ENCODE data around the gene TCF23.

Gene TCF23

DNA sequence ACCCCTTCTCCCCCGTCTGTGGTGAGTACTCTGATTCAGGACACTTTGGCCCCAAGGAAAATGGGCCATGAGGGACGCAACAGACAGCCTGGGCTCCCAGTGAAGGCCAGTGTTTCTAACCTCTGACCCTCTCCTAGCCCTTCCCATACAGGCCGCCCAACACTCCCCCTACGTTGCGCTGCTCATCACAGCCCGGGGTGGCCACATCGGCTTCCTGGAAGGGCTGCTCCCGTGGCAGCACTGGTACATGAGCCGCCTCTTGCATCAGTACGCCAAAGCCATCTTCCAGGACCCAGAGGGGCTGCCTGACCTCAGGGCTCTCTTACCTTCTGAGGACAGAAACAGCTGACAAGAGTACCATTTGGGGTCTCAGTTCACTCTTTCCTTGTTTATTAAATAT is 18.4 kb upstream of the TCF23 start:
- TF ChIP-seq FOXM1 (IDR thresholded peaks at IDR 0.05; ENCODE audit: borderline replicate concordance, low read depth) (no peak), TCF12 (IDR thresholded peaks at IDR 0.05; ENCODE audit: low read depth) (no peak), EP300 (IDR thresholded peaks at IDR 0.05; ENCODE audit: borderline replicate concordance) (no peak), ZBTB7A (IDR thresholded peaks at IDR 0.05; ENCODE audit: low read depth) (no peak)
- TF ChIP-seq, protein P1, sequence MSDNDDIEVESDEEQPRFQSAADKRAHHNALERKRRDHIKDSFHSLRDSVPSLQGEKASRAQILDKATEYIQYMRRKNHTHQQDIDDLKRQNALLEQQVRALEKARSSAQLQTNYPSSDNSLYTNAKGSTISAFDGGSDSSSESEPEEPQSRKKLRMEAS (IDR thresholded peaks at IDR 0.05): no peak
- TF ChIP-seq, protein P2, sequence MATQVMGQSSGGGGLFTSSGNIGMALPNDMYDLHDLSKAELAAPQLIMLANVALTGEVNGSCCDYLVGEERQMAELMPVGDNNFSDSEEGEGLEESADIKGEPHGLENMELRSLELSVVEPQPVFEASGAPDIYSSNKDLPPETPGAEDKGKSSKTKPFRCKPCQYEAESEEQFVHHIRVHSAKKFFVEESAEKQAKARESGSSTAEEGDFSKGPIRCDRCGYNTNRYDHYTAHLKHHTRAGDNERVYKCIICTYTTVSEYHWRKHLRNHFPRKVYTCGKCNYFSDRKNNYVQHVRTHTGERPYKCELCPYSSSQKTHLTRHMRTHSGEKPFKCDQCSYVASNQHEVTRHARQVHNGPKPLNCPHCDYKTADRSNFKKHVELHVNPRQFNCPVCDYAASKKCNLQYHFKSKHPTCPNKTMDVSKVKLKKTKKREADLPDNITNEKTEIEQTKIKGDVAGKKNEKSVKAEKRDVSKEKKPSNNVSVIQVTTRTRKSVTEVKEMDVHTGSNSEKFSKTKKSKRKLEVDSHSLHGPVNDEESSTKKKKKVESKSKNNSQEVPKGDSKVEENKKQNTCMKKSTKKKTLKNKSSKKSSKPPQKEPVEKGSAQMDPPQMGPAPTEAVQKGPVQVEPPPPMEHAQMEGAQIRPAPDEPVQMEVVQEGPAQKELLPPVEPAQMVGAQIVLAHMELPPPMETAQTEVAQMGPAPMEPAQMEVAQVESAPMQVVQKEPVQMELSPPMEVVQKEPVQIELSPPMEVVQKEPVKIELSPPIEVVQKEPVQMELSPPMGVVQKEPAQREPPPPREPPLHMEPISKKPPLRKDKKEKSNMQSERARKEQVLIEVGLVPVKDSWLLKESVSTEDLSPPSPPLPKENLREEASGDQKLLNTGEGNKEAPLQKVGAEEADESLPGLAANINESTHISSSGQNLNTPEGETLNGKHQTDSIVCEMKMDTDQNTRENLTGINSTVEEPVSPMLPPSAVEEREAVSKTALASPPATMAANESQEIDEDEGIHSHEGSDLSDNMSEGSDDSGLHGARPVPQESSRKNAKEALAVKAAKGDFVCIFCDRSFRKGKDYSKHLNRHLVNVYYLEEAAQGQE (IDR thresholded peaks at IDR 0.05; ENCODE audit: low read depth): no peak

DNA sequence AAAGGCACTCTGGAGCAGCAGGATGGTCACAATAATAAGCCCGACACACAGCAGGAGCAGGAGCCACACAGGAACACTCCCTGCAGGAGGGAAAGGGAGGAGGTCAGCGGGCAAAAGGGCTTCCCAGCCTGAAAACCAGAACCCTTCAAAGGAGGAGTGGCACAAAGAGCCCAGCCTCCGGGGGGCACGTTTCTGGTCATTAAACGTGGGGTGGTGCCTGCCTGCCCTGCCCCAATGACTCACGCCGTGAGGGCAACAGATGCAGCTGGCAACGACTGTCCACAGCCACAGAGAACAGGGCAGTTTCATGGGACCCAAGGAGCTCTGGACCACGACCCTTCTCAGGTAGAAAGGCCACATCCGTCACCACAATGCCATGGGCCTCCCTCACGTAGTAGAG is 17.4 kb upstream of the TCF23 start:
- TF ChIP-seq EP300 (IDR thresholded peaks at IDR 0.05; ENCODE audit: borderline replicate concordance): no peak

DNA sequence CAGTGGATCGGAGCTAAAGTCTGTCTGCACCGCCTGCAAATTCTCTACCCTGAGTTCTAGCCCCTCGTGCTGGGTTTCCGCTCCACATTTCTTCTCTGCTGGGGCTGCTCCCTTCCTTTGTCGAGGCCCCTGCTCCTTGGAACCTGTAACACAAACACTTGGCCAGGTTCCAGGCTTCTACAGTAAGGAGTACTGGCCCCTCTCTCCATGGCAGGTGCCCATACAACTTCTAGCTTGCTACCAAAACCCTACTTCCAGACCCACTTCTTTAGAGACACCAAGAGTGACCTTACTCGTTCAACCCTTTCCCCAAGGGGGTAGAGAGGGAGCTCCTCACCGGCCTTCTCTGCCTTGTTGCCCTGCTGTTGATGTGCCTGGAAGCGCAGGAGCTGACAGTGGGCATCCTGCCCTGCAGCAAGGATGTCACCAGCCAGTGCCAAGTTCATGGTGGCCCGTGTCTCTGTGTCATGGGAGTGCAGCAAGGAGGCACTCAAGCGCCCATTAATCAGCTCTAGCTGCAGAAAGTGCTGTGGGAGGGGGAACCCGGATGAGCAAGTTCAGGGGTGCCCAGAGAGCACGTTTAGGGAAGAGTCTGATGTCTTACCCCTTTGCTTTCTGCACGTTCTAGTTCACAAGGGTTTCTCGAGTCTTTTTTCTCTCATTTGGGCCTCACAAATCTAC is 15.5 kb upstream of the TCF23 start:
- no peak for TF ChIP-seq TCF12 (IDR thresholded peaks at IDR 0.05; ENCODE audit: low read depth)
- TF ChIP-seq TAF1 (IDR thresholded peaks at IDR 0.05; ENCODE audit: low read depth): peak; percentile 15; the same call in 1 of the 2 replicates

DNA sequence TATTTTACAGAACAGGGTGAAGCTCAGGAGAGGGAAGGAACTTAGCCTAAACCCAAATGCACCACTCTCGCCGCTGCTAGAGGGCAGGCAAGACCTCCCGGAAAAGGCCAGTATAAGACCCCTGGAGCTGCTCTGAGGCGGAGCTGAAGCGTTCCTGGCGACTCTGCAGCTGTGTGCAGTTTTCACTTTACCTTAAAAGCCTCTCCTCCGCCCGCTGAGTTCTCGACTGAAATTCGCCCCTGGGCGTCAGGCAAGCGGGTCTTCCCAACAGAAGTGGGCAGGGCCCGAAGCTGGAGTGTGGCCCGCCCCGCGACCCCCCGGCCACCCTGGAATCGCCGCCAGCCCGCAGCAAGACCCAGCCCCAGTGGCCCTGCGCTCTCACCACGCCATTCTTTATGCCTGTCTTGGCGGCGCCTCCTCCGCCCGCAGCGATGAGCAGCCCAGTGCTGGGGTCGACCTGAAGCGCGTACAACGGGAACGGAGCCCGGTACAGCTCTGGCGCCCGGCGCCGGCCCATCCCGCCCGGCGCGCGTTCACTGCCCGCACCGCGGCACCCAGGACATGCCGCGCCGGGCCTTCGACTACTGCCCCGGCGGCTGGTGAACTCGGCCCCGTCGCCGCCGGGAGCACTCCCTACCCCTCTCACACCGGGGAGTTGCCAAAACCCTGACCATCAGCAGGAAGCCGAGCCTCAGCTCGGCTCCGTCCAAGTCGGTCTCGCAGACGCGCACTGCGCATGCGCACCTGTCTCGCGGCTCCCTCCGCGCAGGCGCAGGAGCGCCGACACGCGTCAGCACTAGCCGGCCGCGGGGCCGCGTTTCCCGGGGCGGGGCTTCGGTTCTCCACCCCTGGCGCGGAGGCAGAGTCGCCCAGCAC is 14.7 kb upstream of the TCF23 start, which contains the start of gene PREB:
PREB (minus strand) TSS at position 732 of the 876 bp plus-strand sequence; CDS start at position 517, 215 bp downstream.
- no peak for TF ChIP-seq TCF12 (IDR thresholded peaks at IDR 0.05; ENCODE audit: low read depth)
- TF ChIP-seq FOXM1 (IDR thresholded peaks at IDR 0.05; ENCODE audit: borderline replicate concordance, low read depth): no peak
- peak; percentile 81 for TF ChIP-seq TAF1 (IDR thresholded peaks at IDR 0.05; ENCODE audit: low read depth)
- peak; percentile 68; the same call in 1 of the 2 replicates for TF ChIP-seq ZBTB7A (IDR thresholded peaks at IDR 0.05; ENCODE audit: low read depth)
- TF ChIP-seq CREB1 (IDR thresholded peaks at IDR 0.05; ENCODE audit: low read depth): peak; percentile 51; the same call in 1 of the 2 replicates

DNA sequence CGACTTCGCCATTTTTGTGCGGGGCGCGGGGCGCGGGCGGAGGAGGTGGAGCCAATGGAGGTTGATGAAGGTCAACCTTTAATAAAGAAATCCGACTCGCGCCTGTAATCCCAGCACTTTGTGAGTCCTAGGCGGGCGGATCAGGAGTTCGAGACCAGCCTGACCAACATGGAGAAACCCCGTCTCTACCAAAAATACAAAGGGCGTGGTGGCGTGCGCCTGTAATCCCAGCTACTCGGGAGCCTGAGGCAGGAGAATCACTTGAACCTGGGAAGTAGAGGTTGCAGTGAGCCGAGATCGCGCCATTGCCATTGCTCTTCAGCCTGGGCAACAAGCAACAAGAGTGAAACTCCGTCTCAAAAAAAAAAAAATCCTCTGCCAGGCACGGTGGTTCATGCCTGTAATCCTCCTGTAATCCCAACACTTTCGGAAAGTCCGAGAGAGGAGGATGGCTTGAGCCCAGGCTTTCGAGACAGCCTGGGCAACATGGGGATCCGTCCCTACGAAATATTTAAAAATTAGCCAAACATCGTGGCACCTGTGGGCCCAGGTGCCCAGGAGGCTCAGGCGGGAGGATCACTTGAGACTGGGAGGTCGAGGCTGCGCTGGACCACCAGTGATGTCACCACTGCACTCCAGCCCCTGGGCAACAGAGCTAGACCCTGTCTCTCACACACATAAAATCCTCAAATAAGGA is 13.9 kb upstream of the TCF23 start:
- TF ChIP-seq TEAD4 (IDR thresholded peaks at IDR 0.05) (no peak), YY1 (IDR thresholded peaks at IDR 0.05; ENCODE audit: low read depth) (peak; percentile 97; the same call in 1 of the 2 replicates), TAF1 (IDR thresholded peaks at IDR 0.05; ENCODE audit: low read depth) (no peak), EGR1 (IDR thresholded peaks at IDR 0.05) (peak; percentile 64), NFIC (IDR thresholded peaks at IDR 0.05) (no peak), CEBPB (IDR thresholded peaks at IDR 0.05) (no peak)
- TF ChIP-seq, protein P1 (IDR thresholded peaks at IDR 0.05): no peak

DNA sequence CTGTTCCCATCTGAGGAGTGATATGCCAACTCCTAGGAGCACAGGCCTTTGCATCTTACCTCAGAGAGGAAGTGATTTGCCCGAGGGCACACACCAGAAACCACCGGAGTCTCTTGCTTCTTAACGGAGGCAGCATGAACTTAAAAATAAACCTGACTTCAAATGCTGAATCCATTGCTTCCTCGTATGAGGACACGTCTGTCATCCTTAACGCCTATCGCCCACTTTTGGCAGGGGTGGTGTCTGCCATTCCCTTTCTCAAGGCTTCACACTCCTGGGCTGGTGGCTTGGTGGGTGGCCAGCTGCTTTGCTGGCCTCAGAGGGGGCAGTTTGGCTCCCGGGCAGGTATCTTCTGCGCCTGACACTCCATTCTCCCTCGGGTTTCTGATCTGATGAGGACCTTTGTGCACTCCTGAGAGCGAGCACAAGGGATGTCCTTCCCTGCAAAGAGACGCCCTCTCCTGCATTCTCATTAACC is 13.3 kb upstream of the TCF23 start:
- TF ChIP-seq, protein P1 (IDR thresholded peaks at IDR 0.05): no peak
- TF ChIP-seq EGR1 (IDR thresholded peaks at IDR 0.05) (no peak), TEAD4 (IDR thresholded peaks at IDR 0.05) (no peak), YY1 (IDR thresholded peaks at IDR 0.05; ENCODE audit: low read depth) (no peak), ZBTB7A (IDR thresholded peaks at IDR 0.05; ENCODE audit: low read depth) (no peak), FOXM1 (IDR thresholded peaks at IDR 0.05; ENCODE audit: borderline replicate concordance, low read depth) (no peak), TCF12 (IDR thresholded peaks at IDR 0.05; ENCODE audit: low read depth) (no peak), TAF1 (IDR thresholded peaks at IDR 0.05; ENCODE audit: low read depth) (no peak), EP300 (IDR thresholded peaks at IDR 0.05; ENCODE audit: borderline replicate concordance) (no peak), CEBPB (IDR thresholded peaks at IDR 0.05) (no peak), CREB1 (IDR thresholded peaks at IDR 0.05; ENCODE audit: low read depth) (no peak)
- TF ChIP-seq, protein P3, sequence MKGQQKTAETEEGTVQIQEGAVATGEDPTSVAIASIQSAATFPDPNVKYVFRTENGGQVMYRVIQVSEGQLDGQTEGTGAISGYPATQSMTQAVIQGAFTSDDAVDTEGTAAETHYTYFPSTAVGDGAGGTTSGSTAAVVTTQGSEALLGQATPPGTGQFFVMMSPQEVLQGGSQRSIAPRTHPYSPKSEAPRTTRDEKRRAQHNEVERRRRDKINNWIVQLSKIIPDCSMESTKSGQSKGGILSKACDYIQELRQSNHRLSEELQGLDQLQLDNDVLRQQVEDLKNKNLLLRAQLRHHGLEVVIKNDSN (IDR thresholded peaks at IDR 0.05): no peak
- TF ChIP-seq, protein P2 (IDR thresholded peaks at IDR 0.05; ENCODE audit: low read depth): no peak

Data from Ishikawa (cell line).